B cell (primary cell): ENCODE data around the gene EHD4. TPM values are rescaled to one million over a fixed set of nuclear protein-coding genes. Genes with fewer than 3 reads are reported as not detected.

ENCODE experiments used
- ATAC-seq: fragments of 200-7000 bp; cut with Tn5 transposase; one replicate; pipeline ENCODE4 v1.10.0; 2021; ENCODE audit warnings: low read depth, mild to moderate bottlenecking, moderate number of reproducible peaks, moderate library complexity
- CTCF ChIA-PET: fragments of 350-600 bp; sonication (Branson Sonifier 250); formaldehyde crosslinking; loops from one replicate; lab custom pipeline; 2021; ENCODE audit warnings: antibody characterized with exemption, inconsistent platforms; lab: Charles Lee
- POLR2A ChIA-PET: fragments of 350-600 bp; sonication (Branson Sonifier 250); formaldehyde crosslinking; loops from one replicate; lab custom pipeline; 2021; ENCODE audit warnings: antibody characterized with exemption; lab: Charles Lee
- DNase-seq: peaks from one replicate; pipeline ENCODE4 v3.0.0; 2013
- H2AFZ ChIP-seq: 2 replicates; pipeline ENCODE4 v1.6.1; 2012; ENCODE audit warnings: mild to moderate bottlenecking, low read depth, low read length; ENCODE audit not compliant: insufficient read depth, poor library complexity, severe bottlenecking
- H3K27ac ChIP-seq, 2 donors: 1 replicate in 1 of 2; 2 replicates in 1 of 2; pipeline ENCODE4 v1.5.1; 2012 to 2013; ENCODE audit warnings: low read length in 2 of 2, mild to moderate bottlenecking in 2 of 2, moderate library complexity in 1 of 2
- H3K27me3 ChIP-seq, 4 experiments: fragments of 200-600 bp in 1 of 4; sonication (generic) in 1 of 4; replicated peaks in 1 of 4; 1 replicate in 2 of 4; 2 replicates in 2 of 4; pipeline versions ENCODE4 v1.6.1 to v1.7.0; 2013 to 2016; ENCODE audit warnings: low read length in 3 of 4, mild to moderate bottlenecking in 2 of 4, mixed read lengths in 1 of 4, moderate library complexity in 1 of 4; ENCODE audit not compliant: insufficient read depth in 4 of 4, control insufficient read depth in 3 of 4; ENCODE audit errors: control extremely low read depth in 1 of 4
- H3K36me3 ChIP-seq, 2 experiments: replicated peaks in 1 of 2; 1 replicate in 1 of 2; 2 replicates in 1 of 2; pipeline versions ENCODE4 v1.6.1 to v1.7.1; 2013; ENCODE audit warnings: low read length in 1 of 2; ENCODE audit not compliant: insufficient read depth in 2 of 2, control insufficient read depth in 1 of 2; ENCODE audit errors: control extremely low read depth in 1 of 2, extremely low read depth in 1 of 2
- H3K4me1 ChIP-seq, 2 donors: fragments of 200-600 bp in 1 of 2; sonication (generic) in 1 of 2; 1 replicate in 1 of 2; 2 replicates in 1 of 2; pipeline versions ENCODE4 v1.5.1 to v1.6.1; 2013 to 2017; ENCODE audit warnings: low read length in 2 of 2; ENCODE audit not compliant: control insufficient read depth in 2 of 2, insufficient read depth in 2 of 2
- H3K4me2 ChIP-seq: replicated peaks from 2 replicates; pipeline ENCODE3; 2012; ENCODE audit warnings: mild to moderate bottlenecking, low read depth, low read length; ENCODE audit not compliant: poor library complexity, severe bottlenecking
- H3K4me3 ChIP-seq, 5 experiments: fragments of 200-600 bp in 1 of 5; sonication (generic) in 1 of 5; 1 replicate in 3 of 5; 2 replicates in 2 of 5; pipeline versions ENCODE4 v1.5.1 to v1.7.0; 2011 to 2016; ENCODE audit warnings: low read length in 4 of 5, mild to moderate bottlenecking in 4 of 5, low read depth in 2 of 5, control low read depth in 1 of 5, moderate library complexity in 1 of 5; ENCODE audit not compliant: insufficient read depth in 1 of 5; ENCODE audit errors: control extremely low read depth in 1 of 5, extremely low read depth in 1 of 5
- H3K79me2 ChIP-seq: fragments of 200-600 bp; sonication (generic); one replicate; pipeline ENCODE4 v1.6.0; 2016; ENCODE audit warnings: low read length; ENCODE audit not compliant: control insufficient read depth, insufficient read depth
- H3K9ac ChIP-seq: fragments of 200-600 bp; sonication (generic); 2 replicates; pipeline ENCODE4 v1.6.1; 2017; ENCODE audit warnings: mild to moderate bottlenecking, low read length, moderate library complexity
- H3K9me3 ChIP-seq, 3 donors: one replicate each; pipeline versions ENCODE4 v1.6.1 to v1.7.1; 2013; ENCODE audit warnings: low read length in 2 of 3; ENCODE audit not compliant: control insufficient read depth in 2 of 3, insufficient read depth in 1 of 3; ENCODE audit errors: control extremely low read depth in 1 of 3
- H4K20me1 ChIP-seq: 2 replicates; pipeline ENCODE4 v1.6.0; 2012; ENCODE audit warnings: mild to moderate bottlenecking, low read length; ENCODE audit not compliant: insufficient read depth, control insufficient read depth, poor library complexity, severe bottlenecking
- H3K27ac Mint-ChIP-seq: one replicate; pipeline ENCODE4 v1.8.0; 2021; ENCODE audit warnings: mixed read lengths
- H3K27me3 Mint-ChIP-seq: one replicate; pipeline ENCODE4 v1.8.0; 2021; ENCODE audit warnings: mixed read lengths
- H3K4me1 Mint-ChIP-seq: one replicate; pipeline ENCODE4 v1.8.0; 2021; ENCODE audit warnings: mixed read lengths
- H3K4me3 Mint-ChIP-seq: one replicate; pipeline ENCODE4 v1.8.0; 2021; ENCODE audit warnings: mixed read lengths
- H3K9me3 Mint-ChIP-seq: one replicate; pipeline ENCODE4 v1.8.0; 2022; ENCODE audit warnings: mixed read lengths; ENCODE audit not compliant: insufficient read depth
- CTCF ChIP-seq: fragments of 200-600 bp; IDR thresholded peaks from one replicate; pipeline ENCODE4 v1.8.0; 2022; ENCODE audit warnings: antibody characterized with exemption, mild to moderate bottlenecking
- EZH2 ChIP-seq: IDR thresholded peaks from 2 replicates; pipeline ENCODE4 v1.6.1; 2012; ENCODE audit warnings: borderline replicate concordance, low read depth, mild to moderate bottlenecking, moderate library complexity, low read length; ENCODE audit not compliant: insufficient read depth, poor library complexity, severe bottlenecking
- WGBS: methylation state at CpG from one replicate; pipeline ENCODE4 v1.1.5; 2013; ENCODE audit warnings: missing lambda C conversion rate; ENCODE audit not compliant: insufficient coverage; 5-methylcytosine and 5-hydroxymethylcytosine counted together
- intact Hi-C: fragments of 100-400 bp; cut with micrococcal nuclease; formaldehyde crosslinking; loops from one replicate; pipeline ENCODE4 v1.10.0; 2022
- polyA plus RNA-seq: library from polyadenylated mRNA; depleted of rRNA; stranded (reverse); fragments of >200 nt; gene quantifications from 2 replicates; pipeline ENCODE4 v1.2.3, GENCODE V29; 2012
- total RNA-seq, 2 donors: library from RNA; stranded (reverse); fragments of 120-200 nt in 1 of 2; gene quantifications; 1 replicate in 1 of 2; 2 replicates in 1 of 2; pipeline versions ENCODE4 v1.2.3 to v1.2.4, GENCODE V29; 2013 to 2022

EHD4 gene
- total and polyA plus RNA-seq, 2 donors (not counting 1 experiment from before 2014, with no cell fraction given), result 3.1 to 12.7 TPM

GRCh38 chr15:41849204-41849603, 123.2 kb downstream of the EHD4 start:
- TF ChIP-seq EZH2 (no peak), CTCF (no peak)
- Histone ChIP-seq H3K79me2 (no peaks in the 10 kb centered on the region), H3K27me3 (peaks cover 0 to 4% (median 0%) of the 10 kb centered on the region in 4 experiments), H3K4me2 (no peak overlapping the region), H3K36me3 (peaks cover 0 to 26% of the 10 kb centered on the region in 2 experiments), H2AFZ (no peak overlapping the region), H3K4me3 (no peak overlapping the region), H3K9me3 (no peaks in the 10 kb centered on the region), H3K9ac (no peak overlapping the region), H4K20me1 (no peaks in the 10 kb centered on the region), H3K27ac (no peak overlapping the region), H3K4me1 (no peaks in the 10 kb centered on the region)
- ChIA-PET POLR2A (no interaction called here), CTCF (no interaction called here)
- Mint-ChIP-seq H3K9me3 (no peaks in the 10 kb centered on the region), H3K27me3 (no peaks in the 10 kb centered on the region), H3K4me1 (peaks cover 2% of the 10 kb centered on the region), H3K27ac (no peak overlapping the region), H3K4me3 (no peak overlapping the region)
- no peak for DNase-seq
- WGBS, result 89% methylated on average over 4 of the region's 6 CpGs
- ATAC-seq, result no peak
- intact Hi-C loops, result no loop called here

GRCh38 chr15:41848631-41849030, 123.7 kb downstream of the EHD4 start:
- peaks cover 2% of the 10 kb centered on the region for H3K4me1 Mint-ChIP-seq
- intact Hi-C loops, result no loop called here
- TF ChIP-seq EZH2, result no peak
- no peak for TF ChIP-seq CTCF
- no peaks in the 10 kb centered on the region for H3K9me3 Mint-ChIP-seq
- no peak overlapping the region for H3K4me3 Mint-ChIP-seq
- no peaks in the 10 kb centered on the region for H3K4me1 ChIP-seq
- no peaks in the 10 kb centered on the region for H3K79me2 ChIP-seq
- 80% methylated on average over 8 of the region's 10 CpGs for WGBS
- H3K9ac ChIP-seq, result no peak overlapping the region
- no peak overlapping the region for H3K4me2 ChIP-seq
- ATAC-seq (no peak), DNase-seq (no peak)
- H3K27ac Mint-ChIP-seq, result no peak overlapping the region
- no peaks in the 10 kb centered on the region for H3K27me3 Mint-ChIP-seq
- H3K36me3 ChIP-seq, result peaks cover 0 to 26% of the 10 kb centered on the region in 2 experiments
- H2AFZ ChIP-seq, result no peak overlapping the region
- H3K27me3 ChIP-seq, result peaks cover 0 to 4% (median 0%) of the 10 kb centered on the region in 4 experiments
- no peaks in the 10 kb centered on the region for H3K9me3 ChIP-seq
- CTCF ChIA-PET, result no interaction called here
- no peaks in the 10 kb centered on the region for H4K20me1 ChIP-seq
- no peak overlapping the region for H3K4me3 ChIP-seq
- POLR2A ChIA-PET, result no interaction called here
- no peak overlapping the region for H3K27ac ChIP-seq
